Choroid plexus epithelial cell (primary cell): ENCODE results near the gene LEMD2.

Experiments used
- DNase-seq: peaks from one replicate; pipeline ENCODE4 v3.0.0-alpha.2; 2010; ENCODE audit warnings: low read depth
- H3K4me3 ChIP-seq: 2 replicates; pipeline ENCODE4 v1.5.1; 2011; ENCODE audit warnings: low read depth, mild to moderate bottlenecking, control low read depth, low read length, moderate library complexity
- CTCF ChIP-seq: conservative IDR thresholded peaks from 2 replicates; pipeline ENCODE4 v1.5.1; 2011; ENCODE audit warnings: low read depth, mild to moderate bottlenecking, control low read depth, inconsistent platforms, low read length, moderate library complexity

LEMD2 gene

GRCh38 chr6:33786736-33787135, 2.2 kb downstream of the LEMD2 start:
- DNase-seq = no peak
- TF ChIP-seq CTCF = no peak
- H3K4me3 ChIP-seq = no peak overlapping the region

GRCh38 chr6:33785778-33786177, 3.2 kb downstream of the LEMD2 start:
- TF ChIP-seq CTCF = no peak
- no peak overlapping the region for H3K4me3 ChIP-seq
- DNase-seq = no peak

- no peak for TF ChIP-seq CTCF
- H3K4me3 ChIP-seq = no peak overlapping the region
- no peak for DNase-seq
These were observed 4.1 kb downstream of the LEMD2 start for GRCh38 chr6:33784787-33785186.

- TF ChIP-seq CTCF = no peak
- H3K4me3 ChIP-seq = no peak overlapping the region
- no peak for DNase-seq
These were observed 5.0 kb downstream of the LEMD2 start for GRCh38 chr6:33783781-33784520.

GRCh38 chr6:33782561-33782960, 6.4 kb downstream of the LEMD2 start:
- DNase-seq = no peak
- no peak overlapping the region for H3K4me3 ChIP-seq
- TF ChIP-seq CTCF = no peak

GRCh38 chr6:33781131-33781975, 7.6 kb downstream of the LEMD2 start:
- no peak for TF ChIP-seq CTCF
- peak; percentile 72 for DNase-seq
- no peak overlapping the region for H3K4me3 ChIP-seq
